GM04503 (cell line): Measurements from ENCODE around the gene ZNF679.
A peak's percentile ranks its signal among the peaks of the same experiment; 100 is the strongest.
"Not testable (repeated sequence)": the region's sequence is repeated elsewhere in the genome, so short reads cannot be mapped to it uniquely, and the experiment has no call there.

Source experiments
- DNase-seq: peaks from one replicate; pipeline ENCODE4 v3.0.0-alpha.2; 2012; ENCODE audit warnings: low read depth

Gene ZNF679

DNA sequence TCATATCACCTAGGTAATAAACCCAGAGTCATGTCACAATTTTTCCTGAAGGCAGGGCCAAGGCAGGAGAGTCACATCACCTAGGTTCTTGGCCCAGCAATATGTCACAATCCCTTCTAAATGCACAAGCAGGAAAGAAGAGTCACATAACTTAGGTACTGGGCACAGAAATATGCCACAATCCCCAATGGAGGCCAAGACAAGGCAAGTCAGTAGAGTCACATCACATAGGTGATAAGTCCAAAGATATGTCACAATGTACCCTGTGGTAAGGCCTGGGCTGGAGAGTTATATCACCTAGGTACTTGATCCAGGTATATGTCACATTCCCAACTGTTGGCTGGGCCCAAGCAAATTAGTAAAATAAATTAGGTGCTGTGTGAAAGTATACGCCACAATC is at the start of gene ZNF679:
ZNF679 (plus strand) TSS at position 301 of the 400 bp plus-strand sequence. CDS start 20,644 bp downstream, outside the sequence.
- not testable (repeated sequence) for DNase-seq

DNA sequence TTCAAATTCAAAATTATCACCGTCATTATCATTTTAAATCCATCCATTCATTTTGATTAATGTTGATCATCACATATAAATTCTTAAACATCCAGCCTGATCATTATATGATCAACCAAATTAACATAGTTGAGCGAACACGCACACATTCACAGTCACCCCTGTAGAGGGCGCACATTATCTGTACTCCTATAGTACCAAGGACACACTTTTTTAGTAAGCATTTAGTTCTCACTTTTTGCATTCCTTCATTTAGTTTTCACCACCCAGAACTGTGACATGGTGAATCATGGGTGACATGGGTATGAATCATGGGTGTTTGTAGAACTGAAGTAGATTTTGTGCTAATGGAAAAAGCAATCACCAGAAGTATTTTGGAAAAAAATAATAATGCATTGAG is 47.3 kb upstream of the ZNF679 start:
- DNase-seq = no peak

DNA sequence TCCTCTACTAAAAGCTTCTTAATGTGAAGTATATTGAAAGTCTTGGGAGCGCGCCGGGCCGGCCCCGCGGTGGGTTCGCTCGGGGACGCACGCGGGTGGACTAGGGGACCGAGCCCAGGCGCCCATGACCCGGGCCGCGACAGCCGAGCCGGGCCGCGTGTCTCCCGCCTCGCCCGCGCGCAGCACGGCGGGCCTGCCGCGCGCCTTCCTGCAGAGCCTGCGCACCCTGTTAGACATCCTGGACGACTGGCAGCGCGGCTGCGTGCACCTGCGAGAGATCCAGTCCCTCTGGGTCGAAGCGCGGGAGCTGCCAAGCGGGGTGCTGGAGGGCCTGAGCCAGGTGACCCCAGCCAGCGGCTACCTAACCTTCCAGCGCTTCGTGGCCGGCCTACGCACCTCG is 46.7 kb upstream of the ZNF679 start:
- no peak for DNase-seq

DNA sequence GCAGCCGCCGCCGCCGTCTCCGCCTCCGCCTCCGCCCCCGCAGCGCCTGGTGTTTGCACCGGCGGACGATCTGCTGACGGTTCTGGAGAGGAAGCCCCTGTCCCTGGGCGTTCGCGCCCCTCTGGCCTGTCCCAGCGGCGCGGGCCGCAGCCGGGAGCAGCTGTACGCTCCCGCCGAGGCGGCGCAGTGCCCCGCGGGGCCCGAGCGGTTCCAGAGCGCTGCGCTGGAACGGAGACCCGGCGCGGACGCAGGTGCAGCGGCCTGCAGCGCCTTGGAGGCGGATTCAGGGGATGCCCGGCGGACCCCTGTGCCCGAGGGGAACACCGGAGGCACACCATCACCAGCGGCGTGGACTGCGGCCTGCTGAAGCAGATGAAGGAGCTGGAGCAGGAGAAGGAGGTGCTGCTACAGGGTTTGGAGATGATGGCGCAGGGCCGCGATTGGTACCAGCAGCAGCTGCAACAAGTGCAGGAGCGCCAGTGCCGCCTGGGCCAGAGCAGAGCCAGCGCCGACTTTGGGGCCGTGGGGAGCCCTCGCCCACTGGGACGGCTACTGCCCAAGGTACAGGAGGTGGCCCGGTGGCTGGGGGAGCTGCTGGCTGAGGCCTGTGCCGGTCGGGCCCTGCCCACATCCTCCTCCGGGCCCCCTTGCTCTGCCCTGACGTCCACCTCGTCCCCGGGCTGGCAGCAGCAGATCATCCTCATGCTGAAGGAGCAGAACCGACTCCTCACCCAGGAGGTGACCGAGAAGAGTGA is 46.1 kb upstream of the ZNF679 start:
- no peak for DNase-seq

DNA sequence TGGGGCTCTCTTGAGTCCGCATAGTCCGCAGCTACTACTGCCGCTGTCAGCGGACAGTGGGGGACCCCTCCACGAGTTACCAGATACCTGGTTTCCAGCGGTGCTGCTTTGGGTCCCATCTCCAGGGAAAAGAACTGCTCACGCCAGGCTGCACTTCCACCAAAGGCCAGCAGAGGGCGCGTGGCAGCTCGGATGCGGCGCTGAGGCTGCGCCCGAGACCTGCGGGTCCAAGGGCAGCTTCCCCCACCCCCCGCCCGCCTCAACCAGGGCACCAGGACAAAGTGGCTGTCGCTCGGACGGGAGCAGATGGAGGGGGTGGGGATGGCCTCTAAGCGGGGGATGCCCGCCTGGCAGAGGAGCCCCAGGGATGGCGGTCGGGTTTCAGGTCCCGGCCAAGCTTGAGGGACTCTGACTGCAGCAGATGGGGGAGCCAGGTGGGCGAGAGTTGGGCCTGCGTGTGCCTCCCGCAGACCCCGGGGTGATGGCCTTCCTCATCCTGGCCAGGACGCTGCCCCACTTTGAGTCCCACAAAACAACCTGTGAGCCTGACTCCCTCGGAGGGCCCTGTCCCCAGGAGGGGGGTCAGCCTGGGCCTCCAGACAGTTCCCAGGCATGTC is 45.0 kb upstream of the ZNF679 start:
- no peak for DNase-seq

DNA sequence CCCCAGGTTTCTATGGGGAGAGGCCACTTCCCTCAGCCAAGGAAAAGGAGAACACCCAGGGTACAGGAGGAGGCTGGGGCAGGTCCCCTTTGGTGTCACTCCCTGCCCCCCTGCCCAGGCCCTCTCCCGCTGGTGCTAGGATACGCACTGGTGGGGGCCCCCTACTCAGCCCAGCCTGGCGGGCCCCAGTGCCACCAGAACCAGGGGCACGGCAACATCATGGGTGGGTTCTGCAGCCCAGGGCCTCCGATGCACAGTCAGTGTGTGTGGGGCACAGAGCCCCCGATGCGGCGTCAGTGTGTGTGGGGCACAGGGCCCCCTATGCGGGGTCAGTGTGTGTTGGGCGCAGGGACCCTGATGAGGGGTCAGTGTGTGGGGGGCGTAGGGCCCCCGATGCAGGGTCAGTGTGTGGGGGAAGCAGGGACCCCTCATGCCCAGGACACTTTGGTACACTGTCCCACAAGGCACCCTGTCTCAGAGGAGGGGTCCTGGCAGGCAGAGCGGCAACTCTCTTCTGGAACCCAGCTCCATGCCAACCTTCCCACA is 44.4 kb upstream of the ZNF679 start:
- DNase-seq = no peak

DNA sequence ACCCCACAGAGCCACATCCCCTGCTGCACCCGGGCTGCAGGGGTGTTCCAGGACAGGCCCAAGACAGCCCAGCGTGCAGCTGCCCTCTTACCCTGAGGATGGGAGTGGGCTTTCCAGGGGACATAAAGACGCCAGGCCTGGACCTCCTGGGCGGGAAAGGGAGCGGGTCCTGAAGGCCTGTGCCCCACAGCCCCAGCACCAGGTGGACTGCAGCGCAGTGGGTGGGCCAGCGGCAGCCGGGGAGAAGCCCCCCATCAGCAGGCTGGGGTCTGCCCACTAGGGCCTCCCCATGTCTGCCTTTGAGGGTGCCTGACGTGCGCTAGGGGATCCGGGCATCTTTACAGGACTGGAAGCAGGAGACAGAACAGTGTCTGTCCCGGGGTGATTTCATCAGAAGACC is 43.9 kb upstream of the ZNF679 start:
- no peak for DNase-seq

DNA sequence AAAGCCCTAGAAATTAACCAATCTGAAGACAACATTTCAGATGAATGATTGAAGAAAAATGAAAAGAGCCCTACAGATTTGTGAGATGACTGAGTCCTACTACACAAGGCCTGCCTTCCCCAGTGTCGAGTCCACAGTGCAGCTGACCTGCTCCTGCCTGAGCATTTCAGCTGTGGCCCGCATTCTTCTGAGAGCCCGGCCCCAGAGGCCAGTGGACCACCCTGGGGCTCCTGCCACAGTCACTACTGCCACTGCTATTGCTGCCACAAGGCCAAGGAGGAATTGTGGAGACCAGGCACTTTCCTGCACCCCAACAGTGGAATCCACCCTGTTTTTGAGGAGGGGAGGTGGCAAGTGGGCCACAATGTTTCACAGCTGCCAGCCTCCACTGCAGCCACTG is 40.9 kb upstream of the ZNF679 start:
- DNase-seq = no peak

DNA sequence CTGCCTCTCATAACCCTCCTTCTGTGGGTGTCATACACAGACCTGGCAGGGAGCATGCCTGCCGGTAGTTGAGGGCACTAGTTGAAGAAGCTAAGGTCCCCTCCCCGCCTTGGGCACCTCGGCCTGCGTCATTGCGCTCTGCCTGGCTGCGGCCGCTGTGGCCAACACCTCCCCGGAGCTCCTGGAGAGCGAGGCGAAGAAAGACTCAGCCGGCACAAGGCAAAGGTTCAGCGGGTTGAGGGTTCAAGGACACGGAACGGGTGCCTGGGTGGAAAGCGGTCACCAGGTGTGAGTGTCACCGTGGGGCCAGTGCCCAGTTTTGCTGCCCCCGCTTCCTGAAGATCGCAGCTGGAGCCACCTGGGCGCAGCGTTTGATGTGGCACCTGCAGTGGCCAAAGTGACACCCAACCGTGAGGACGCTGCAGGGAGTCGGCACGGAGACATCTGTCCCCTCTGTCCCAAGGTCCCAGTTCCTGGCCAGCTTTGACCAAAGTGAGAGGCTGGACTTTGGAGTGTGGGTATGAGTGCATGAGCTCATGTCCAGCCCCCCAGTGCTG is 36.0 kb upstream of the ZNF679 start:
- no peak for DNase-seq

DNA sequence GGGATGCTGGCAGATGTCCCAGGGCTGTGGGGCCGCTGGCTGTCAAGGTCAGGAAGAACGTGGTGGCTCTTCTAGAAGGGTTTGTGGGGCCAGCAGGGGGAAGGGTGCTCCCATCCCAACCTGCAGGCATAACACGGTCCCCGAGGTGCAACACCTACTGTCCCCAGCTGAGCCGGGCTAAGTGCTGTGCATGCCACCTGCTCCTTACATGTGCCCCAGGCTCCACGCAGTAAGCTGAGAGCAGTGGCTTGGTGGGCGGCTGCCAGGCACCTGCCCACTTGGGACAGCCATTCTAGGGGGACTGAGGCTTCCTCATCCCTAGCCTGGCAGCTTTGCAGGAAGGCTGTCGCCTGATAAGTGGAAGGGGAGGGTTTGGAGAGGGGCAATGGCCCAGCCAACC is 35.5 kb upstream of the ZNF679 start:
- DNase-seq = no peak

DNA sequence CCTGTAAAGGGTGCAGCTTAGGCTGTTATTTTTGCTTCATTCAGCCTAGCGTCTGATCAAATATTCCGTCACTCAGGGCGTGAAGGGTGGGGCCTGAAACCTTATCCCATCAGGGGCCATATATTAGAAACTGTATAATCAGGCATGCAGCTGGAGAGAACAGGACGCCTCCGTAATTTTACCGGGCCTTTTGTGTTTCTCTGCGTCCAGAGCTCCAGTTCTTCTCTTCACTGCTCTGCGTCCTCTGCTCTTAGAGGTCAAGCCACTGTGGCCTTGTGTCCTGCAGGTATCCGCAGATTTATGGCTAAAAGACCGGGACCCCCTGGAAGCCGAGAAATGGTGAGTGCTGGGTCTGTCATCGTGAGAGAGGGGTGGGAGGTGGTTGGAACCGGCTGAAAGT is 21.4 kb upstream of the ZNF679 start, which contains the start of gene ZNF735:
ZNF735 (plus strand) TSS at position 301 of the 400 bp plus-strand sequence; CDS start at position 301, 0 bp downstream.
- no peak for DNase-seq

DNA sequence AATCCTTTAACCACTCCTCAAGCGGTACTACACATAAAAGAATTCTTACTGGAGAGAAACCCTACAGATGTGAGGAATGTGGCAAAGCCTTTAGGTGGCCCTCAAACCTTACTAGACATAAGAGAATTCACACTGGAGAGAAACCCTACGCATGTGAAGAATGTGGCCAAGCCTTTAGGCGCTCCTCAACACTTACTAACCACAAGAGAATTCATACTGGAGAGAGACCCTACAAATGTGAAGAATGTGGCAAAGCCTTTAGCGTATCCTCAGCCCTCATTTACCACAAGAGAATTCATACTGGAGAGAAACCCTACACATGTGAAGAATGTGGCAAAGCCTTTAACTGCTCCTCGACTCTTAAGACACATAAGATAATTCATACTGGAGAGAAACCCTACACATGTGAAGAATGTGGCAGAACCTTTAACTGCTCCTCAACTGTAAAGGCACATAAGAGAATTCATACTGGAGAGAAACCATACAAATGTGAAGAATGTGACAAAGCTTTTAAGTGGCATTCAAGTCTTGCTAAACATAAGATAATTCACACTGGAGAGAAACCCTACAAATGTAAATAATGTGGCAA is 8.5 kb upstream of the ZNF679 start:
- DNase-seq = not testable (repeated sequence)

DNA sequence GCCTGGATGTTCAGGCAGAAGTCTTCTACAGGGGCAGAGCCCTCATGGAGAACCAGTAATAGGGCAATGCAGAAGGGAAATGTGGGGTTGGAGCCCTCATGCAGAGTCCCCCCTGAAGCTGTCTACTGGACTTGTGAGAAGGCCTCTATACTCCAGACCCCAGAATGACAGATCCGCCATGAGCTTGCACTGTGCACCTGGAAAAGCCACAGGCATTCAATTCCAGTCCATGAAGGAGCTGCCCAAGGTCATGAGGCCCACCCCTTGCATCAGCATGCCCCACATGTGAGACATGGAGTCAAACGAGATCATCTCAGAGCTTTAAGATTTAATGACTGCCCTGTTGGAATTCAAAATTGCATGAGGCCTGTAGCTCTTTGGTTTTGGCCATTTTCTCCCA is 4.9 kb upstream of the ZNF679 start:
- DNase-seq = no peak

DNA sequence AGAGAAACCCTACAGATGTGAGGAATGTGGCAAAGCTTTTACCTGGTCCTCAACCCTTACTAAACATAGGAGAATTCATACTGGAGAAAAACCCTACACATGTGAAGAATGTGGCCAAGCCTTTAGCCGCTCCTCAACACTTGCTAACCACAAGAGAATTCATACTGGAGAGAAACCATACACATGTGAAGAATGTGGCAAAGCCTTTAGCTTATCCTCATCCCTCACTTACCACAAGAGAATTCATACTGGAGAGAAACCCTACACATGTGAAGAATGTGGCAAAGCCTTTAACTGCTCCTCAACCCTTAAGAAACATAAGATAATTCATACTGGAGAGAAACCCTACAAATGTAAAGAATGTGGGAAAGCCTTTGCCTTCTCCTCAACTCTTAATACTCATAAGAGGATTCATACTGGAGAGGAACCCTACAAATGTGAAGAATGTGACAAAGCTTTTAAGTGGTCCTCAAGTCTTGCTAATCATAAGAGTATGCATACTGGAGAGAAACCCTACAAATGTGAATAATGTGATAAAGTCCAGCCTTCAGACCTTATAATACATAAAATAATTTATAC is 38.2 kb downstream of the ZNF679 start:
- DNase-seq = no peak

DNA sequence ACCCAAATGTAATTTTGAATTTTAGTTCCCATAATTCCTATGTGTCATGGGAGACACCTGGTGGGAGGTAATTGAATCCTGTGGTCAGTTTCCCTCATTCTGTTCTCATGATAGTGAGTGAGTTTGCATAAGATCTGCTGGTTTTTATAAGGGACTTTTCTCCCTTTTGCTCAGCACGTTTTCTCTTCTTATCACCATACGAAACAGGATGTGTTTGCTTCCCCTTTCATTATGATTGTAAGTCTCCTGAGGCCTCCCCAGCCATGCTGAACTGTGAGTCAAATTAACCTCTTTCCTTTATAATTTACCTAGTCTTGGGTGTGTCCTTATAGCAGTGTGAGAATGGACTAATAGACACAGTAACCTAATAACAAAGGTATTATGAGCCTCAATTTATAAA is 49.4 kb downstream of the ZNF679 start:
- DNase-seq = no peak

DNA sequence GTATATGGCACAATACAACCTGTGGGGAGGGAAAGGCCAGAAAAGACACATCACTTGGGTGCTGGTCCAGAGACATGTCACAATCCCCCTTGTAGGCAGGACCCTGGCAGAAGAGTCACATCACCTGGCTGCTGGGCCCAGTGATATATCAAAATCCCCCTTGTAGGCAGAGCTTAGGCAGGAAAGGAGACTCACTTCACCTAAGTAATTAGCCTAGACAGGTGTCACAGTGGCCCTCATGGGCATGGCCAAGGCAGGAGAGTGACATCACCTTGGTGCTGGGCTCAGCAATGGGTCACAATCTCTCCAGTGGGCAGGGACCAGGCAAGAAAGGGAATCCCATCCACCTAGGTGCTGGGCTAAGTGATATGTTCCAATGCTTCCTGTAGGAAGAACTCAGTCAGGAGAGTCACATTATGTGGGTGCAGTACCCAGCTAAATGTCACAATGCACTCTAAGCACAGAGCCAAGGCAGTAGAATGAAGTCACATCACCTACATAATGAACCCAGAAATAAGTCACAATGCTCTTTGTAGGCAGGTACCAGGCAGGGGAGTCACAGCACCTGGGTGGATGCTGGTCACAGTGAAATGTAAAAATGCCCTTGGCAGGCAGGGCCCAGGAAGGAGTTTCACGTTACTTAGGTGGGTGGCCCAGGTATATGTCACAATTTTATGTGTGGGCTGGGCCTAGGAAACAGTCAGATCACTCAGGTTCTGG is 66.6 kb downstream of the ZNF679 start:
- DNase-seq = no peak

DNA sequence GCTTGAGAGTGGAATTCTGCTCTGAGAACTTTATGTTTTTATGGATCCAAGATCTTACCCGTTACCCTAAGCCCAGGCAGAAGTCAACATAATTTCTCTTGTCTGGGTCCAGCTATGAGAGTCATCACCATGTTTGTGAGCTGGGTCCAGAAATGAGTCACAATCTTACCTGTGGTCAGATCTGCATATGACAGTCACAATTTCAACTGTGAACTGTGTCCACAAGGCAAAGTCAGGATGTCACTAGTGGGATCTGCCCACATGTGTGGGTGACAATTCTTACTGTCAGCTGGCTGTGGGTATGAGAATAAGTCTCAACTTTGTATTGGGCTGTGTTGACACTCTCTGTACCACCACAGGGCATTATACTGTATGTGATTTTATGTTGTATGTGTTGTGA is 69.1 kb downstream of the ZNF679 start:
- not testable (repeated sequence) for DNase-seq

DNA sequence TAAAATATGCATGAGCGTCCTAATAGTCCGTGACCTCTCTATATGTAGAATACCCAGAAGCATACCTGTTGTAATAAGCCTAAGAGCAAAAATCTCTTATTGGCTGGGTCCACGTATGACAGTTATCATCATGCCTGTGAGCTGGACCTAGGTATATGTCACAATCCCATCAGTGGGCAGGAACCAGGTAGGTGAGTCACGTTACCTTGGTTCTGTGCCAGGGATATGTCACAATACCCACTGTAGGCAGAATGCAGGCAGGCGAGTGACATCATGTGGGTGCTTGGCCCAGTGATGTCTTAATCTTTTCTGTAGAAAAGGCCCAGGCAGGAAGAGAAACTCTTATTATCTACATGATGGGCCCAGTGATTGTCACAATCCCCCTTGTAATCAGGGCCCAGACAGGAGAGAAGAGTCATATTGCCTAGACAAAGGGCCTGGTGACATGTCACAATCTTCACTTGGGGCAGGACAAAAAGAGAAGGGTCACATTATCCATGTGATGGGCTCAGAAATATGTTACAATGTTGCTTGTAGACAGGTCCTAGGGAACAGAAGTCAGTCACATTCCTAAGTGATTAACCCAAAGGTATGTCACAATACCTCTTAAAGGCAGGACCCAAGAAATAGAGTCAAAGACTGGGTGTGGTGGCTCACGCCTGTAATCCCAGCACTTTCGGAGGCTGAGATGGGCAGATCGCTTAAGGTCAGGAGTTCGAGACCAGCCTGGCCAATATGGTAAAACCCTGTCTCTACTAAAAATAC is 72.5 kb downstream of the ZNF679 start:
- DNase-seq = no peak

DNA sequence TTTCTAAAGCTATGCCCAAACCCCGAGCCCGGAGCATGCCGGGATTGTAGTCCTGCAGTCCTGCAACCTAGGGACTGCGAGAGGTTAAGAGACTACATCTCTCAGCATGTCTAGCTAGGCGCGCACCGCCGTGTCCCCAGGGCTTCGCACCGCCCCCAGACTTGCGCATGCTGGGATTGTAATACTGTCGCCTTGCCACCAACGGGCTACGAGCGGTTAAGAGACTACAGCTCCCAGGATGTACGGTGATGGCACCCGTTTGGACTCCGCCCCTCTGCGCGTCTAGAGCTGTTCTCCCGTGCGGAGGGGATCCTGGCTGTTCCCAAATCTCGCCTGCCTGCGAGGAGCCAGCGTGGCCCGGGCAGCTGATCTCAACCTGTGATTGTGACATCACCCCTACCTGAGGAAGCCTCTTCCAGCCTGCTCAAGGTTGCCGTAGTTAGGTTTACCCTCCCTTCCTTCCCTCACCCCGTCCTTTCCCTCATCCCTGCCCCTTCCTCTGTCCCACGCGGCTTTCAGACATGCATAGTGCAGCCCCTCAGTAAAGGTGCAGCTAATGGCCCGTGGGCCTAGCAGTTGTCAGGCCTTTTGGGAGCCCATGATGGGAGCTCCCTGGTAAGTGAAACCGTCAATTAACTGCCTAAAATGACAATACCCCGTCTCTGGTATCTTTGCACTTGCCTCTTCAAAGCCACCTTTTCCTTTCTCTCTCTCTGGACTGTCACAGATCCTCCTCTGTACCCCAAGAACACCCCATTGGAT is 79.2 kb downstream of the ZNF679 start:
- DNase-seq = peak; percentile 86

DNA sequence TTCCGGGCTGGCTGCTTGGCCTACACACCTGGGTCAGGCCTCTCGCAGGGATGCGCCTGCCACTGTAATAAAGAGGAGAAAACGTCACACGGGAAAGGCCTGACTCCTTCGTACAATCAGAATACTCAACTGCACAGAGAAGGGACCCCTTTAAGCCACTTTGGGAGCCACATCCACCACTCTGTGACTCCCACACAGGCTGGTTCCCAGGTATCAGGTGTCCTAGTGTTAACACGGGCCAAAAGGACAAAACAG is 79.7 kb downstream of the ZNF679 start:
- DNase-seq = no peak
